ENCODE results near the gene CXCR5.

Gene CXCR5

DNA sequence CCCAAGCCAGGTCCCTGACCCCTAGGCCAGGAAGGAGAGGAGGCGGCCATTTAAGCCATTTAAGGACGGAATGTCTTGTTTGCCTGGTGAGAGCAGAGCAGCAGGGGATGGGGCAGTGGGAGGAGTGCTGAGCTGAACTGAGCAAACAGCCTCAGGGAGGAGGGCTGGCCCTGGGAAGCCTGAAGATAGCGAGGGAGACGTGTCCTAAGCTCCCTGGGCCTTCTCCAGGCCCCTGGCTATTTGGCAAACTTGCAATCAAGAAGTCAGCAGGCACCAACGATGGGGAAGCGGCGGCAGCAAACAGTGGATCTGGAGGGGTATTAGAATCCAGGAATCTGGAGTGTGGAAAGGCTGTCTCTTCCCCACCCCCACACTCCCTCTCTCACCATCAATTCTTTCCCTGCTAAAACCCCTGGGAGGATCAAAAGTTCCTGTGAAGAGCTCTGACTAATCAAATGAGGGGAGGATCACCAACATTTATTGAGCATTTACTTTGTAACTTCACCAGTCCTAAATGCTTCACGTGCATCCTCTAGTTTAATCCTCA lies 33.2 kb downstream of the CXCR5 start:
- peak; percentile 48 for DNase-seq (ENCODE audit: extremely low spot score)
- TF ChIP-seq SUZ12 (IDR thresholded peaks at IDR 0.05): no peak
- TF ChIP-seq CTBP1 (IDR thresholded peaks at IDR 0.05; ENCODE audit: borderline replicate concordance): 0 out of 2 replicates have a peak, but pooled peaks have one; percentile 8
- ChIA-PET POLR2A (interaction anchor here (0.9 kb wide), 1 partner anchor 9 kb away, joined by 3 read pairs; the partner anchor contains the start of gene BCL9L), CTCF (interaction anchor here (0.6 kb wide), 1 partner anchor 99 kb away, joined by 3 read pairs; no protein-coding TSS in a partner anchor)

DNA sequence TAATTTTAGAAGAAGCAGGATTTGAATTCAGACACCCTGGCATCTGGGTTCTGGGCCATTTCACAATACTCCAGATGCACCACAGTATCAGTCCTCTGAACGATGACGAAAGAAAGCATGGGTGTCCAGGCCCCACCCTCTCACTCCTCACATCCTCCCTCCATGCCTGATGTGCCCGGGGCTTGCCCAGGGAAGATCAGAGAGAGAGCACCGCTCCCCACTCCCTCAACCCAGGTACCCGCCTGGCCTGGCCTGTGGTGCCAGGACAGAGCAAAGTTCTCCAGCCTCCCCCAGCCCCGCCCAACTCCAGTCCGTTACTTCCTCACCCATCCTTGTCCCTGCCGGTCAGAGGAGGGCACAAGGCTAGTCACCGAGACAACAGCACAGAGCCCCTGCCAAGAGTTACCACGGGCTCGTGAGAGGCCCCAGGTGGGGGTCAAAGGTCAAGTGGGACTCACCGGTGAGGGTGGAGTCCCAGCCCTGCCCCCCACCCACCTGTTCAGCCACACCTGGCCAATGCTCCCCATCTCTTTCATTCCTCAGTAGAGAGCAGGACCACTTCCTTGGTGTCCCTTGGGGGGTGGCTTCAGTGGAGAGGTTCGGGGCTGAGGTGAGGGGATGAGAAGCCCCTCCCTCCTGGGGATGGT lies 33.9 kb downstream of the CXCR5 start:
- ChIA-PET POLR2A (no interaction called here), CTCF (interaction anchor here (0.6 kb wide), 1 partner anchor 98 kb away, joined by 3 read pairs; no protein-coding TSS in a partner anchor)
- DNase-seq (ENCODE audit: extremely low spot score): no peak
- TF ChIP-seq L3MBTL2 (conservative IDR thresholded peaks at IDR 0.05): no peak
- no peak for TF ChIP-seq ZNF384 (IDR thresholded peaks at IDR 0.05)
- no peak for TF ChIP-seq FOXA1 (IDR thresholded peaks at IDR 0.05)
- TF ChIP-seq LEF1 (IDR thresholded peaks at IDR 0.05; ENCODE audit: borderline replicate concordance): no peak
- no peak for TF ChIP-seq FOXK2 (IDR thresholded peaks at IDR 0.05)
- no peak for TF ChIP-seq BHLHE40 (IDR thresholded peaks at IDR 0.05; ENCODE audit: borderline replicate concordance)
- no peak for TF ChIP-seq SUZ12 (IDR thresholded peaks at IDR 0.05)
- TF ChIP-seq ELF4 (IDR thresholded peaks at IDR 0.05): no peak
- TF ChIP-seq SP1 (IDR thresholded peaks at IDR 0.05): no peak
- no peak for TF ChIP-seq ARNT (IDR thresholded peaks at IDR 0.05)

DNA sequence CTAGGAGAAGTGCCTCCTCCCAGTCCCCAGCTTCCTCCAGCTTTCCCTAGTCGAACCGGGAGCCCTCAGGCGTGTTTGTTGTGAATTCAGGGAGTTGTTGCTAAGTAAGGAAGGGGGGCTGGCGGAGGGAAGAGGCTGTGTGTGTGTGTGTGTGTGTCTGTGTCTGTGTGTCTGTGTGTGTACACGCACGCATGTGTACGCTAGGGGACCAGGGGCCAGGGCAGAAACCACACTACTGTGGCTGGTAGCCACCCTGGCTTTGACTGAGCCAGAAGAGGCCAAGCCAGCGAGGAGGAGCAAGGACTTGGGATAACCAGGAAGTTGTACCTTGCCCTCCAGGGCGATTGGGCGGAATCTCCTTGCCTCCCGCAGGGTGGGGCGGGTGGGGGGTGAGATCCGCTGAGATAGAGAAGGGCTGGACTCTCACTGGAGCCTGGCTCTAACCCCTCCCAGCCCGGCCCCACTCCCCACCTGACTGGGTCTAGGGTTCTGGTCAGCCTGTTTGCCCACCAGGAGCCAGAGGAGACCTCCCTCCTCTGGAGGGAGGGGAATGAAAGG lies 34.5 kb downstream of the CXCR5 start:
- ChIA-PET CTCF (no interaction called here), POLR2A (no interaction called here)
- TF ChIP-seq SP1 (IDR thresholded peaks at IDR 0.05): no peak
- TF ChIP-seq FOXA1 (IDR thresholded peaks at IDR 0.05): no peak
- TF ChIP-seq NFRKB (IDR thresholded peaks at IDR 0.05): no peak
- TF ChIP-seq ZNF384 (IDR thresholded peaks at IDR 0.05): no peak
- no peak for TF ChIP-seq SUZ12 (IDR thresholded peaks at IDR 0.05)
- TF ChIP-seq L3MBTL2 (conservative IDR thresholded peaks at IDR 0.05): no peak
- DNase-seq (ENCODE audit: extremely low spot score): peak; percentile 31

DNA sequence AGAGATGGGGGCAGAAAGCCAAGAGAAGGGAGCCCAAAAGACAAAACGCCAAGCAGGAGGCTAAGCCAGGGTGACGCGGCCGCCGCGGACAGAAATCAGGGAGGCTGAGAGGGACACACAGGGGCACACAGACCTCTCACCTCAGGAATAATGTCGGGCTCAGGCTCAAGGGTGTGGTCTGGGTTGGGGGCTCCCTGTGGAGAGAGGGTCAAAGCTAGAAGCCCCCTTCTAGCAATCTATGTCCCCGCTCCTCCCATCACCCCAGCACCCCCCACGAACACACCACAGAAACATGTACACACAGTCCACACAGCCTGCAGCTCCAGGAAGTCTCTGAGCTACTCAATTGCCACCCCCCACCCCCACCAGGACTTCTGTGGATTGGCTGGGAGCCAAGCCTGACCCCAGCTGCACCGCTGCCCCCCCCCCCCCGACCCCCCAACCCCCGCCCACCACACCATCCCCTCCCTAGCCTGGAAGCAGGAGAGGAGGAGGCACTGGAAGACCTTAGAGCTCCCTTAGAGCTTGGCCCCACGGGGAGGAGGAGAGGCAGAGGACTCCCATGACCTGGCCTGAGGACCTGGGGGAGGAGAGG lies 35.1 kb downstream of the CXCR5 start:
- ChIA-PET CTCF (no interaction called here), POLR2A (no interaction called here)
- no peak for DNase-seq (ENCODE audit: extremely low spot score)
- TF ChIP-seq HDGF (IDR thresholded peaks at IDR 0.05; ENCODE audit: borderline replicate concordance) (no peak), CTBP1 (IDR thresholded peaks at IDR 0.05; ENCODE audit: borderline replicate concordance) (no peak), ARNT (IDR thresholded peaks at IDR 0.05) (no peak), FOXM1 (IDR thresholded peaks at IDR 0.05; ENCODE audit: borderline replicate concordance) (no peak), FOXA1 (IDR thresholded peaks at IDR 0.05) (no peak), TARDBP (IDR thresholded peaks at IDR 0.05) (no peak), SP1 (IDR thresholded peaks at IDR 0.05) (no peak), NFRKB (IDR thresholded peaks at IDR 0.05) (no peak), BHLHE40 (IDR thresholded peaks at IDR 0.05; ENCODE audit: borderline replicate concordance) (no peak), SUZ12 (IDR thresholded peaks at IDR 0.05) (no peak), FOXK2 (IDR thresholded peaks at IDR 0.05) (no peak), ZNF384 (IDR thresholded peaks at IDR 0.05) (no peak), ELF4 (IDR thresholded peaks at IDR 0.05) (no peak), L3MBTL2 (conservative IDR thresholded peaks at IDR 0.05) (no peak), LEF1 (IDR thresholded peaks at IDR 0.05; ENCODE audit: borderline replicate concordance) (no peak)
- TF ChIP-seq, protein P1, sequence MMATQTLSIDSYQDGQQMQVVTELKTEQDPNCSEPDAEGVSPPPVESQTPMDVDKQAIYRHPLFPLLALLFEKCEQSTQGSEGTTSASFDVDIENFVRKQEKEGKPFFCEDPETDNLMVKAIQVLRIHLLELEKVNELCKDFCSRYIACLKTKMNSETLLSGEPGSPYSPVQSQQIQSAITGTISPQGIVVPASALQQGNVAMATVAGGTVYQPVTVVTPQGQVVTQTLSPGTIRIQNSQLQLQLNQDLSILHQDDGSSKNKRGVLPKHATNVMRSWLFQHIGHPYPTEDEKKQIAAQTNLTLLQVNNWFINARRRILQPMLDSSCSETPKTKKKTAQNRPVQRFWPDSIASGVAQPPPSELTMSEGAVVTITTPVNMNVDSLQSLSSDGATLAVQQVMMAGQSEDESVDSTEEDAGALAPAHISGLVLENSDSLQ (IDR thresholded peaks at IDR 0.05): no peak

DNA sequence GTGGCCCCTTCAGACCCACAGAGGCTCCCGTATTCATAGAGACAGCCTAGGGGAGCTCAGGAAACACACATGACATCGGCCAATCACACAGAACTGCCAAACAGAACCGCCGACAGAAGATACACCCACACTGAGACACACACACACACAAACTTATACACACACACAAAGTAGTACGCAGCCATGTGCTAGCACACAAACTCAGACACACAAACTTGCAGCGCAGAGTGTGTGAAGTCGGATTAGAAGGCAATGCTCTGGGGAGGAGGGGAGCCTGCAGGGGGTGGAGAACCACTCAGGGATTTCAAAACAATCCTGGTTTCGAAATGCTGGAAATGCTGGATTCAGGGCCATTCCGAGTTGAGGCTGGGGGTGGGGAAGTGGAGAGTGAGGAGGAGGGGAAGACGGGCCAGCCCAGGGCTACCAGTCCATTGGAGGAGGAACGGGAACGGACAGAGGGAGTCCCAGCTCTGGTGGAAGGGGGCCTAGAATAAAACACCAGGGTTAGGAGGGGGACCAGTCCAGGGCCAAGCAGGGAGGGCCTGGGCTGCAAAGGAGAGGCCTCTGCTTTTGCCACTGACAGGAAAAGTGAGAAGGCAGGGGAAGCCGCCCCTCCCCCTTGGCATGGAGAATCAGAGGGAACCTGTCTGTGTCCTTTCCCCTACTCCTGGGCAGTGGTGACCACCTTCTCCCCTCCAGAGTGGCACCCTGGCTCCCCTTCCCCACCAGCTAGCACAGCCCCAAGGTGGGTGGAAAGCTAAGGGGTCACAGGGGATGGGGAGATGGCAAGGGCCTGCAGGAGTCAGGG lies 37.6 kb downstream of the CXCR5 start:
- TF ChIP-seq LEF1 (IDR thresholded peaks at IDR 0.05; ENCODE audit: borderline replicate concordance) (no peak), SP1 (IDR thresholded peaks at IDR 0.05) (no peak), CTBP1 (IDR thresholded peaks at IDR 0.05; ENCODE audit: borderline replicate concordance) (no peak), HDGF (IDR thresholded peaks at IDR 0.05; ENCODE audit: borderline replicate concordance) (no peak), TARDBP (IDR thresholded peaks at IDR 0.05) (no peak), BHLHE40 (IDR thresholded peaks at IDR 0.05; ENCODE audit: borderline replicate concordance) (no peak)
- ChIA-PET CTCF (no interaction called here), POLR2A (interaction anchor here (0.8 to 1.5 kb wide), 3 partner anchors 12 to 130 kb away, joined by 3 to 4 read pairs (median 3); partner anchors contain the start of gene DDX6)
- DNase-seq (ENCODE audit: extremely low spot score): no peak

DNA sequence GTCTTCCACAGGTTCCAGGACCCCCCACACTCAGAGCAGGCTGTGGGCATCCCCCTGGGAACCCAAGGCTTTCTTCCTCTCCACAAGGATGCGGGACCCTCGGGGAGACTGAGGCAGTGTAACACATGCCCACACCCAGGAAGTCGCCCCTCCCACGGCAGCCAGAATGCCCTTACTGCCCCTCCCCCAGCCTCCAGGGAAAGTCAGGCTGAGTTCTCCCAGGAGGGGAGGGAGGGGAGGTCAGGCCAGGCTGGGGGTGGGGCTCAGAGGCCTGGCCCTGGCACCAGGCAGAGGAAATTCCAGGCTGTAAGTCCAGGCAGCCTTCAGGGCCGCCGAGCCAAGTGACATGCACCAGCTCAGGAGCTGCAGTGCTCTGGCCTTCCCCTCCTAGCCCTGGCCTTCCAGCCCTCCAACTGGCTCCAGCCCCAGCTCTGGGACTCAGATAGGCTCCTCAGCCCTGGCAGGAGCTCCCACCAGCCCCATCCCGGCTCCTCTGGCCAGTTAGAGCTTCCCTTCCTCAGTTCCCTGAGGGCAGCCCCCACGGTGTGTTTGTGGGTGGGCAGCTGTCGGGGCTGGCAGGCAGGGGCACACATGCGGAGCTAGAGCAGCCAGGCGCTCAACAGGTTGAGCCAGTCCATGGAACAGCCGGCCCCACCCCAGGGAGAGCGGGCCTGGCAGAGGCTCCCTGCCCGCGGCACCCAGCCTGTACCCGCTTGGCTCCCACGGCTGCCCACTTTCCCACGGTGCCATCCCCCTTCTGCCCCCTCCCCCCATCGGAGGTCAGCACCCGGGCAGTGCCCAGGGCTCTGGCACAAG lies 38.4 kb downstream of the CXCR5 start:
- ChIA-PET CTCF (interaction anchor here (1.2 kb wide), 1 partner anchor 13 kb away, joined by 4 read pairs; no protein-coding TSS in a partner anchor), POLR2A (interaction anchor here (0.8 to 1.5 kb wide), 5 partner anchors 10 to 131 kb away, joined by 3 to 4 read pairs (median 3); partner anchors contain the start of genes CENATAC and DDX6)
- no peak for DNase-seq (ENCODE audit: extremely low spot score)
- TF ChIP-seq ELF4 (IDR thresholded peaks at IDR 0.05) (no peak), SUZ12 (IDR thresholded peaks at IDR 0.05) (no peak), FOXA1 (IDR thresholded peaks at IDR 0.05) (no peak), BHLHE40 (IDR thresholded peaks at IDR 0.05; ENCODE audit: borderline replicate concordance) (no peak), FOXM1 (IDR thresholded peaks at IDR 0.05; ENCODE audit: borderline replicate concordance) (no peak), L3MBTL2 (conservative IDR thresholded peaks at IDR 0.05) (no peak), ZNF384 (IDR thresholded peaks at IDR 0.05) (no peak), ARNT (IDR thresholded peaks at IDR 0.05) (no peak), CTBP1 (IDR thresholded peaks at IDR 0.05; ENCODE audit: borderline replicate concordance) (no peak), NFRKB (IDR thresholded peaks at IDR 0.05) (no peak), FOXK2 (IDR thresholded peaks at IDR 0.05) (no peak), SP1 (IDR thresholded peaks at IDR 0.05) (no peak)
- TF ChIP-seq, protein P1 (IDR thresholded peaks at IDR 0.05): no peak

All from HEK293T (cell line).